OCI-LY1 (cell line): Measurements from ENCODE around the gene TRABD2B.

Source experiments
- CTCF ChIP-seq: fragments of 200-600 bp; sonication (generic), shearing (Covaris generic); IDR thresholded peaks from 2 replicates; pipeline ENCODE4 v1.5.1; 2017; ENCODE audit warnings: mild to moderate bottlenecking, antibody characterized with exemption, low read length, moderate library complexity, mixed read lengths
- EZH2 ChIP-seq: fragments of 200-600 bp; sonication (generic), shearing (Covaris generic); IDR thresholded peaks from 2 replicates; pipeline ENCODE4 v1.8.0; 2017; ENCODE audit warnings: borderline replicate concordance, mixed run types, mild to moderate bottlenecking, antibody characterized with exemption, low read length, moderate library complexity, mixed read lengths

GRCh38 chr1:48038270-48038767 lies 41.1 kb upstream of the TRABD2B start:
- TF ChIP-seq CTCF (no peak), EZH2 (no peak)
